Upper lobe of right lung (tissue), 1 donor: Measurements from ENCODE around the gene DENND4B. TPM values are rescaled to one million over a fixed set of nuclear protein-coding genes. Genes with fewer than 3 reads are reported as not detected.

ENCODE experiments used
- ATAC-seq: fragments of 200-7000 bp; cut with Tn5 transposase; one replicate; pipeline ENCODE4 v1.9.1; 2020; ENCODE audit warnings: mild to moderate bottlenecking, moderate library complexity
- DNase-seq: peaks from one replicate; pipeline ENCODE4 v3.0.0-alpha.2; 2020
- H3K27ac ChIP-seq: fragments of 200-600 bp; one replicate; pipeline ENCODE4 v1.8.0; 2022
- H3K27me3 ChIP-seq: fragments of 200-600 bp; one replicate; pipeline ENCODE4 v1.8.0; 2022; ENCODE audit warnings: mild to moderate bottlenecking
- H3K36me3 ChIP-seq: fragments of 200-600 bp; one replicate; pipeline ENCODE4 v1.8.0; 2022
- H3K4me1 ChIP-seq: fragments of 200-600 bp; one replicate; pipeline ENCODE4 v1.8.0; 2022
- H3K4me3 ChIP-seq: fragments of 200-600 bp; one replicate; pipeline ENCODE4 v1.8.0; 2022; ENCODE audit warnings: mild to moderate bottlenecking
- H3K9me3 ChIP-seq: fragments of 200-600 bp; one replicate; pipeline ENCODE4 v1.8.0; 2022
- intact Hi-C: fragments of 100-400 bp; cut with DNase I; formaldehyde crosslinking; loops from one replicate; pipeline ENCODE4 v1.11.0; 2022
- total RNA-seq: library from RNA; stranded (reverse); fragmentation: NEBNext Ultra II Directional; extraction: Animal tissue kit (Norgen Biotek cat#: 25700); gene quantifications from one replicate; pipeline ENCODE4 v1.2.1, GENCODE V29; 2021
- TF ChIP-seq, protein P1 (sequence below): fragments of 200-600 bp; IDR thresholded peaks from one replicate; pipeline ENCODE4 v1.8.0; 2022; ENCODE audit warnings: antibody characterized with exemption
- donor health status: DM: no; HTN: yes; CAD: no; lungs with severe emphysema.

The DENND4B gene
- total RNA-seq, 1 donor from 2014 or later = 83.7 TPM

DNA sequence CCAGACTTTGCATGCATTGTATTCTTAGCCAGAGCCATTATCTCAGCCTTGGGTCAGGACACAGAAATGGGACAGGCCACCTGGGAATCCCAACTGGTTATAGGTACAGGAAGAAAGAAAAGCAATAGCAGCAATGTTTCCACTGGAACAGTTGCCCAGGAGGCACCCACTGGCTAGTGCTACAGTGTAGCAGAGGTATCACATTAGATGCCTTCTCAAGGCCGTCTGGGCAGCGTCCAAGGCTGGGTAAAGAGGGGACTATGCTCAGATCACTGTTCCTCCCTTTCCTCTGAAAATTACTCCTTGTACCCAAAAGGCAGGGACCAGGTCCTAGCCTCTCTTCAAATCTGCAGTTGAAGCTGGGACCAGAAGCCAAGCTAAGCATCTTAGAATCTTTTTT is 23.8 kb upstream of the DENND4B start:
- Histone ChIP-seq H3K27me3 (no peaks in the 10 kb centered on the region), H3K36me3 (peaks cover 22% of the 10 kb centered on the region), H3K4me3 (no peak overlapping the region), H3K27ac (no peak overlapping the region), H3K9me3 (no peaks in the 10 kb centered on the region), H3K4me1 (peaks cover 24% of the 10 kb centered on the region)
- ATAC-seq (no peak), DNase-seq (no peak)
- intact Hi-C loops = no loop called here
- TF ChIP-seq, protein P1, sequence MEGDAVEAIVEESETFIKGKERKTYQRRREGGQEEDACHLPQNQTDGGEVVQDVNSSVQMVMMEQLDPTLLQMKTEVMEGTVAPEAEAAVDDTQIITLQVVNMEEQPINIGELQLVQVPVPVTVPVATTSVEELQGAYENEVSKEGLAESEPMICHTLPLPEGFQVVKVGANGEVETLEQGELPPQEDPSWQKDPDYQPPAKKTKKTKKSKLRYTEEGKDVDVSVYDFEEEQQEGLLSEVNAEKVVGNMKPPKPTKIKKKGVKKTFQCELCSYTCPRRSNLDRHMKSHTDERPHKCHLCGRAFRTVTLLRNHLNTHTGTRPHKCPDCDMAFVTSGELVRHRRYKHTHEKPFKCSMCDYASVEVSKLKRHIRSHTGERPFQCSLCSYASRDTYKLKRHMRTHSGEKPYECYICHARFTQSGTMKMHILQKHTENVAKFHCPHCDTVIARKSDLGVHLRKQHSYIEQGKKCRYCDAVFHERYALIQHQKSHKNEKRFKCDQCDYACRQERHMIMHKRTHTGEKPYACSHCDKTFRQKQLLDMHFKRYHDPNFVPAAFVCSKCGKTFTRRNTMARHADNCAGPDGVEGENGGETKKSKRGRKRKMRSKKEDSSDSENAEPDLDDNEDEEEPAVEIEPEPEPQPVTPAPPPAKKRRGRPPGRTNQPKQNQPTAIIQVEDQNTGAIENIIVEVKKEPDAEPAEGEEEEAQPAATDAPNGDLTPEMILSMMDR = no peak

DNA sequence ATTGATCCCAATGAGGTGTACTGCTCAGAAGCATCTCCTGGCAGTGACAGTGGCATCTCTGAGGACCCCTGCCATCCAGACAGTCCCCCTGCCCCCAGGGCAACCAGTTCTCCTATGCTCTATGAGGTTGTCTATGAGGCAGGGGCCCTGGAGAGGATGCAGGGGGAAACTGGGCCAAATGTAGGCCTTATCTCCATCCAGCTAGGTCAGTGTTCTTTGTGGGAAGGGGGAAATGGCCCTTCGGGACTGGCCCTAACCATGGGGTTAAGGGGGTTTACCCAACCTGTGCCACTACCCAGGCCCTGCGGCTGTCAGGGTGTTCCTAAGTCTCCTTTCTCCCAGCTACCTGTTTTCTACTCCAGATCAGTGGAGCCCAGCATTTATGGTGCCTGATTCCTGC is 22.5 kb upstream of the DENND4B start:
- TF ChIP-seq, protein P1 = no peak
- no peak for DNase-seq
- Histone ChIP-seq H3K27me3 (no peaks in the 10 kb centered on the region), H3K9me3 (no peaks in the 10 kb centered on the region), H3K4me3 (no peak overlapping the region), H3K4me1 (peaks cover 24% of the 10 kb centered on the region), H3K36me3 (peaks cover 9% of the 10 kb centered on the region), H3K27ac (no peak overlapping the region)
- no peak for ATAC-seq
- intact Hi-C loops = no loop called here

DNA sequence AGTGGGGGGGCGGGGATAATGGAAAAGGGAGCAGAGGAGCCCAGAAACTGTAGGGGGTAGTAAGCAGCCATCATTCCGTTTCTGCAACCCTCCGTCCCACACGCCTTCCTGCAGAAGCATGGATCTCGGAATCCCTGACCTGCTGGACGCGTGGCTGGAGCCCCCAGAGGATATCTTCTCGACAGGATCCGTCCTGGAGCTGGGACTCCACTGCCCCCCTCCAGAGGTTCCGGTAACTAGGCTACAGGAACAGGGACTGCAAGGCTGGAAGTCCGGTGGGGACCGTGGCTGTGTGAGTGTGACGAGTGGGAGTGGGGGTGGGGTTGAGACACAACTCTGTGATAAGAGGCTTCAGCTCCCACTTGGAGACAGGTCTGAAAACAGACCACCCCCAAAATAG is 21.9 kb upstream of the DENND4B start:
- TF ChIP-seq, protein P1 = no peak
- no peak for ATAC-seq
- Histone ChIP-seq H3K27me3 (no peaks in the 10 kb centered on the region), H3K36me3 (peaks cover 3% of the 10 kb centered on the region), H3K4me1 (peaks cover 24% of the 10 kb centered on the region), H3K9me3 (no peaks in the 10 kb centered on the region), H3K4me3 (peak overlapping the region; percentile 75), H3K27ac (peak overlapping the region; percentile 24)
- intact Hi-C loops = no loop called here
- DNase-seq = no peak

DNA sequence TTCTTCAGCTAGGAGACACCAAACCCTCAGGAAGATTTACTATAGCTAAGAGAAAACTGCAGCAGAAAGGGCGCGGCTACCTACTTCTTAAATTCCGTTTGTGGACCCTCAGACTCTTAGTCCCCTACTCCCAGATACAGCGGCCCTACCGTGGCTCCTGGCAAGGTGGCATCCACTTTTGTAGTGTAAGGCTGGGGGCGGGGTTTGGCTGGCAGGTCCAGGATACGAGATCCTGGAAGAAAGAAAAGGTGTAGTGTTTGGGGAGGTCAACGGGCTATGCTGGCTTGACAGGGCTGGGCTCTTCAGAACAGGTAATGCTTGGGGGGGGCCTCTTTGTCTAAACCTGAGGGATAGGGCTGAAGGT is 21.5 kb upstream of the DENND4B start:
- Histone ChIP-seq H3K27me3 (no peaks in the 10 kb centered on the region), H3K4me3 (peak overlapping the region; percentile 75), H3K27ac (peak overlapping the region; percentile 94), H3K9me3 (no peaks in the 10 kb centered on the region), H3K4me1 (peaks cover 24% of the 10 kb centered on the region), H3K36me3 (no peaks in the 10 kb centered on the region)
- DNase-seq (peak; percentile 82), ATAC-seq (no peak)
- intact Hi-C loops = no loop called here
- TF ChIP-seq, protein P1 = peak; percentile 9

DNA sequence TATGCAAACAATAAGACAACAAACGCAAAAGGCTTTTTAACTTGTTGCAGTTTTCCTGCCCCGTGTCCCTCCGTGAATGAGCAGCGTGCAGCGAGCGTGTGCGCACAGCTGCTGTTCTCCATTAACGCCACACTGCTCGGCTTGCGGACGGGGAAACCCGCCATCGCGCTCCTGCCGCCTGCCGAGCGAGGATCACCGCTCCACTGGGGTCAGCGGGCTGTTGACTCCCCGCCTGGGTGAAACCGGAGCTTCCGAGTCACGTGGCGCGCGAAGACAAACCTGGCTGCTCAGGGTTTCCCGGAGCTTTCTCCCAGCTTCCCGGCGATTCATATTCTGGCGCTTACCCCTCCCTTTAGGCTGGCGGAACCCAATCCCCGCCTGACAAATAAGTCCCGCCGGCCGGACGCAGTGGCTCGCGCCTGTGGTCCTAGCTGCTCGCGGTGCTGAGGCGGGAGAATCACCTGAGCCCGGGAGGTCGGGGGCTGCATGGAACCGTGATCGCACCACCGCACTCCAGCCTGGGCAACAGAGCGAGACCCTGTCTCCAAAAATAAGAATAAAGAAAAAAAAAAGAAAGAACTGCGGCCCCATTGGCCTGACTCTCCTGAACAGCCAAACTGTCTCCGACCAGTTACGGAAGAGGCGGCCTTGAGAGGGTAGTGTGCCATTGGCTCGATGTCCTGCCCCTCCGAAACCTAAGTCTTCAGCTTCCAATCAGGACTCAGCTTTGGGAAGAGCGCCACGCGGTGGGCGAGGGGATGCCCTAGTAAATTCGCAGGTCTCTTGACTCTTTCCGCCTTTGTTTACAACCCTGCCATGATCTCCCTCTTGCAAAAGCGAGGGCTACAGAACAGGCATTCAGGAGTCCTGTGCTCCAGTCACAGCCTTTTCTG is 20.8 kb upstream of the DENND4B start, which contains the start of gene CREB3L4:
Gene CREB3L4, plus strand, starts transcription at position 796 of the 893 bp plus-strand sequence. CDS start 624 bp downstream, outside the sequence.
- peak within 1 kb of the TSS; percentile 94 for H3K27ac ChIP-seq
- H3K27me3 ChIP-seq = no peaks in the 10 kb centered on the region
- peak within 1 kb of the TSS; percentile 75 for H3K4me3 ChIP-seq
- intact Hi-C loops = no loop called here
- TF ChIP-seq, protein P1 = peak; percentile 55
- no peaks in the 10 kb centered on the region for H3K9me3 ChIP-seq
- no peaks in the 10 kb centered on the region for H3K36me3 ChIP-seq
- peak; percentile 85 for ATAC-seq
- peaks cover 26% of the 10 kb centered on the region for H3K4me1 ChIP-seq
- DNase-seq = peak; percentile 94
